ENCODE results near the gene NUP205. TPM values are rescaled to one million over a fixed set of nuclear protein-coding genes. Genes with fewer than 3 reads are reported as not detected.

NUP205 gene
- total RNA-seq, 1 donor from 2014 or later: 93.1 TPM

DNA sequence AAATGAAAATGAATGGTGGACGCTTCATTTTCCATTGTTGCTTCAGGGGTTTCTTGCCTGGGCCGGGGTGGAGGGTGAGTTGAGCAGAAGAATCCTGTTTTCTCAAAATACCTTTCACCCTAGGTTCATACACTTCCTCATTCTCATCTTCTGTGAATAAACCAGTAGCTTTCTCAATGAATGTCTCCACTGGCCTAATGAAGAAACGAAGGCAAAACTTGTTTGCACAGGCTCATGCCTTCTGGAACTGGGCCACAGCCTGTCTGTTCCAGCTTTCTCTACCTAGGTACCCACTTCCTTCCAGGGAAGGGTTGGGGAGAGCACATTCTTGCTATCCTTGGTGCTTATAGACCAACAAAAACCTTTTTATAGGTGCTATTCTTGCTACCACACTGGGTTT is 125.9 kb downstream of the NUP205 start:
- peaks cover 2% of the 10 kb centered on the region for H3K36me3 Mint-ChIP-seq (ENCODE audit: insufficient read depth)
- H3K27ac Mint-ChIP-seq: no peak overlapping the region
- no peak for DNase-seq (ENCODE audit: low spot score, unreplicated experiment)
- H3K4me1 Mint-ChIP-seq (ENCODE audit: low read depth): no peaks in the 10 kb centered on the region
- no peaks in the 10 kb centered on the region for H3K27me3 Mint-ChIP-seq
- TF ChIP-seq, protein P1, sequence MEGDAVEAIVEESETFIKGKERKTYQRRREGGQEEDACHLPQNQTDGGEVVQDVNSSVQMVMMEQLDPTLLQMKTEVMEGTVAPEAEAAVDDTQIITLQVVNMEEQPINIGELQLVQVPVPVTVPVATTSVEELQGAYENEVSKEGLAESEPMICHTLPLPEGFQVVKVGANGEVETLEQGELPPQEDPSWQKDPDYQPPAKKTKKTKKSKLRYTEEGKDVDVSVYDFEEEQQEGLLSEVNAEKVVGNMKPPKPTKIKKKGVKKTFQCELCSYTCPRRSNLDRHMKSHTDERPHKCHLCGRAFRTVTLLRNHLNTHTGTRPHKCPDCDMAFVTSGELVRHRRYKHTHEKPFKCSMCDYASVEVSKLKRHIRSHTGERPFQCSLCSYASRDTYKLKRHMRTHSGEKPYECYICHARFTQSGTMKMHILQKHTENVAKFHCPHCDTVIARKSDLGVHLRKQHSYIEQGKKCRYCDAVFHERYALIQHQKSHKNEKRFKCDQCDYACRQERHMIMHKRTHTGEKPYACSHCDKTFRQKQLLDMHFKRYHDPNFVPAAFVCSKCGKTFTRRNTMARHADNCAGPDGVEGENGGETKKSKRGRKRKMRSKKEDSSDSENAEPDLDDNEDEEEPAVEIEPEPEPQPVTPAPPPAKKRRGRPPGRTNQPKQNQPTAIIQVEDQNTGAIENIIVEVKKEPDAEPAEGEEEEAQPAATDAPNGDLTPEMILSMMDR (IDR thresholded peaks at IDR 0.05; ENCODE audit: unreplicated experiment): no peak
- no peaks in the 10 kb centered on the region for H3K9me3 Mint-ChIP-seq (ENCODE audit: low read depth)
- no peak overlapping the region for H3K4me3 Mint-ChIP-seq (ENCODE audit: low read depth)

DNA sequence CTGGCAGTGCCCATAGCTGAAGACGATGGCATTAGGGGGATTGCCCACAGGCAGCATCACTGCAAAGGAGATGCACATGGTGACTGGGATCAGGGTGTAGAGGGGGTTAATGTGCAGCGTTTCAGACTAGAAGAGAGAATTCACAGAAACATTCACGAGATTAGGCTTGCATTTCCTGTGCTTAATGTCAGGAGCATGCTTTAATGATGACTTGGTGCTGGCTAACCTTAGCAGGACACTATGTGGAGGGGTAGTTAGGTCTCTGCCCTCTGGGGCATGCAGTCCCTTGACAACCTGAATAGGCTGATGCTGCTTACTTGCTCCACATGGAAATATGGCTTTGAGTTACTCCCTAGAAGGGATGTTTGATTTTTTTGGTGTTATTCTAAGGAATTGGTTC is 126.4 kb downstream of the NUP205 start:
- Mint-ChIP-seq H3K9me3 (ENCODE audit: low read depth) (no peaks in the 10 kb centered on the region), H3K27ac (no peak overlapping the region), H3K4me3 (ENCODE audit: low read depth) (no peak overlapping the region), H3K4me1 (ENCODE audit: low read depth) (no peaks in the 10 kb centered on the region), H3K36me3 (ENCODE audit: insufficient read depth) (peaks cover 2% of the 10 kb centered on the region), H3K27me3 (no peaks in the 10 kb centered on the region)
- TF ChIP-seq, protein P1 (IDR thresholded peaks at IDR 0.05; ENCODE audit: unreplicated experiment): no peak
- no peak for DNase-seq (ENCODE audit: low spot score, unreplicated experiment)

DNA sequence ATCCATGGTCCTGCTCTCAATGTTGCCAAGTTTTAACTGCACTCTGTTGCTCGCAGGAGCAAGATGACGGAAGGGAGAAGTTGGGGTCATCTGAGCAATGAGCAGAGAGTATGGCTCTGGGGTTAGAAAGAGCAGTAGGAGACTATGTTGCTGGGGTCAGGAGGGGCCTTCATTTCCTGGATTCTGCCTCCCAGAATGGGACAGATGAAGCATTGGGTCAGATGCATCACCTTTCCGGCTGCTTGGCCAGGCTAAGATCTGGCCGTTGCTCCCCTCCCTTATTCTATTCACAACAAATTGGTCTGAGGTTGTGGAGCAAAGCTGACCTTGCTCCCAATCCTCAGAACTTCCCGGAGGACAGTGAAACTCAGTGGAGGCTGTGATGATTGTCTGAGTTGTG is 127.0 kb downstream of the NUP205 start:
- H3K4me1 Mint-ChIP-seq (ENCODE audit: low read depth): no peaks in the 10 kb centered on the region
- H3K9me3 Mint-ChIP-seq (ENCODE audit: low read depth): no peaks in the 10 kb centered on the region
- DNase-seq (ENCODE audit: low spot score, unreplicated experiment): no peak
- peaks cover 2% of the 10 kb centered on the region for H3K36me3 Mint-ChIP-seq (ENCODE audit: insufficient read depth)
- H3K27me3 Mint-ChIP-seq: no peaks in the 10 kb centered on the region
- H3K27ac Mint-ChIP-seq: no peak overlapping the region
- TF ChIP-seq, protein P1 (IDR thresholded peaks at IDR 0.05; ENCODE audit: unreplicated experiment): no peak
- H3K4me3 Mint-ChIP-seq (ENCODE audit: low read depth): no peak overlapping the region

DNA sequence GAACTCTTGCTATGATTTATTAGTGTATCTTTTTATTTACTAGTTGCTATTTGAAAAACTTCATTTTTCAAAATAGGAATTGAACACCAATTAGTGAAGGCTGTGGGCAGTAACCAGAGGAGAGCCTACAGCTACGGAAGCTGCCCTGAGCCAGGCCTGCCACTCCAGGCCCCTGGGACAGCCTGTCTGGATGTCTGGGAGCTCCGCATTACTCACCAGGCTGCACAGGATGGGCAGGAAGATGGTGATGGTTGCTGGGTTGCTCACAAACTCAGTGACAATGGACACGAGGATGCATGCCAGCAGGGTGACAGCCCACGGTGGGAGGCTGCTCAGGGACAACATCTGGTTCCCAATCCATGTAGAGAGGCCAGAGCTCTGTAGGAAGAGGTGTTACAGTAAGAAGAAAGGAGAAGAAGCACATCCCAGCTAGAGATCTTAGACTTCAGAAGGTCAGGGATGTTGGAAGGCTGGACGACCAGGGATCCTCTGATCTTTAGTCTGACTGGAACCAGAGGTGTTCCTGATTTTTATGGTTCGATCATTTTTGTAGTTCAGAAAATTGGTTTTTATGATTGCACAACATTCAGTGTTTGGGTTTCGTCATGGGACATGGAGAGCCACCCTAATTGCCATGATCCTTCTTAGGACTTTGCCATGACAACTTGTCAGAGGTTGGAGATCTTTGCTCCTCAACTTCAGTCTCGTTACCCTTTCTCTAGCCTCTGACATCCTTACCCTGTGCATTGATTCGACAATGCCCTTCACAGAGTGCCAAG is 127.8 kb downstream of the NUP205 start:
- Mint-ChIP-seq H3K4me1 (ENCODE audit: low read depth) (no peaks in the 10 kb centered on the region), H3K36me3 (ENCODE audit: insufficient read depth) (peaks cover 2% of the 10 kb centered on the region), H3K9me3 (ENCODE audit: low read depth) (no peaks in the 10 kb centered on the region), H3K27ac (no peak overlapping the region), H3K27me3 (no peaks in the 10 kb centered on the region), H3K4me3 (ENCODE audit: low read depth) (no peak overlapping the region)
- DNase-seq (ENCODE audit: low spot score, unreplicated experiment): no peak
- TF ChIP-seq, protein P1 (IDR thresholded peaks at IDR 0.05; ENCODE audit: unreplicated experiment): no peak

DNA sequence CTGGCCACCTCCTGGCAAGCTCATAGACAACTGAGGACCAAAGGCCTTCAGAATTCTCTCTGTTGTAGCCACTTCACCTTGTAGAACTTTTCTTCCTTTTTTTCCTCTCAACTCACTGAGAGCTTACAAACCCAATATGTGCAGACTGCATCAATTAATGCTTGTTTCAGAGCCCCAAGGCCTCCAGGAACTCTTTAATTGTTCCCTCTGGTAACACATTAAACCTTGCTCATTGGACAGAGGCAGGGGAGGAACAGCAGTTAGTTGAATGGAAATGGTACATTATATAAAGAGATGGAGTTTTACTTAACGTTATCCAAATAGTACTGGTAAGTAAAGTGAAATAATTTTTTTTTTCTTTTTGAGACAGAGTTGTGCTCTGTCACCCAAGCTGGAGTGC is 129.7 kb downstream of the NUP205 start:
- TF ChIP-seq, protein P1 (IDR thresholded peaks at IDR 0.05; ENCODE audit: unreplicated experiment): no peak
- Mint-ChIP-seq H3K4me3 (ENCODE audit: low read depth) (no peak overlapping the region), H3K4me1 (ENCODE audit: low read depth) (no peaks in the 10 kb centered on the region), H3K9me3 (ENCODE audit: low read depth) (no peaks in the 10 kb centered on the region), H3K27me3 (no peaks in the 10 kb centered on the region), H3K36me3 (ENCODE audit: insufficient read depth) (peaks cover 2% of the 10 kb centered on the region), H3K27ac (no peak overlapping the region)
- no peak for DNase-seq (ENCODE audit: low spot score, unreplicated experiment)

Data from progenitor cell of endocrine pancreas (in vitro differentiated cells).